HG03066 (cell line): ENCODE data around the gene CYP2S1.

Experiments used
- ATAC-seq: cut with Tn5 transposase; IDR thresholded peaks from one replicate; pipeline ENCODE4 v1.9.1; 2021; ENCODE audit warnings: low read depth; ENCODE audit not compliant: unreplicated experiment

The CYP2S1 gene

GRCh38 chr19:41255171-41255570 lies 62.2 kb downstream of the CYP2S1 start:
- ATAC-seq = no peak
